IMR-90 (cell line): Measurements from ENCODE around the gene NUDCD3. TPM values are rescaled to one million over a fixed set of nuclear protein-coding genes. Genes with fewer than 3 reads are reported as not detected.
A peak's percentile ranks its signal among the peaks of the same experiment; 100 is the strongest.

Experiments used
- ATAC-seq: fragments of 200-7000 bp; cut with Tn5 transposase; 2 replicates; pipeline ENCODE4 v1.9.1; 2020; ENCODE audit warnings: low read depth, mild to moderate bottlenecking, moderate library complexity
- BruUV-seq: library from RNA; stranded (reverse); fragments of 400-500 nt; replicated peaks from 2 replicates; lab custom pipeline; 2021; lab: Mats Ljungman, UMichigan
- CTCF ChIA-PET: fragments of 300-600 bp; formaldehyde crosslinking; extraction: SDS; loops from one replicate; lab custom pipeline; 2021; ENCODE audit warnings: antibody characterized with exemption; lab: Yijun Ruan, JAX
- POLR2A ChIA-PET: fragments of 300-600 bp; sonication (Branson Sonifier 250); formaldehyde crosslinking; loops from one replicate; lab custom pipeline; 2022; ENCODE audit warnings: antibody characterized with exemption; ENCODE audit not compliant: unreplicated experiment; lab: Charles Lee
- DNase-seq: peaks from one replicate; pipeline ENCODE4 v3.0.0; 2013
- H2AFZ ChIP-seq: replicated peaks from 2 replicates; pipeline ENCODE3; 2013; ENCODE audit warnings: low read length, mild to moderate bottlenecking; ENCODE audit not compliant: poor library complexity
- H2AK5ac ChIP-seq: 2 replicates; pipeline ENCODE4 v1.6.1; 2013; ENCODE audit warnings: low read depth, low read length, inconsistent platforms
- H2AK9ac ChIP-seq: replicated peaks from 2 replicates; pipeline ENCODE3; 2013; ENCODE audit warnings: mild to moderate bottlenecking, low read depth, low read length, moderate library complexity; ENCODE audit not compliant: poor library complexity
- H2BK120ac ChIP-seq: 2 replicates; pipeline ENCODE4 v1.6.1; 2013; ENCODE audit warnings: low read depth, low read length, inconsistent platforms
- H2BK15ac ChIP-seq: 3 replicates; pipeline ENCODE4 v1.6.1; 2013; ENCODE audit warnings: low read depth, low read length, inconsistent platforms
- H2BK20ac ChIP-seq: 2 replicates; pipeline ENCODE4 v1.6.1; 2013; ENCODE audit warnings: low read depth, mild to moderate bottlenecking, inconsistent platforms, low read length, moderate library complexity
- H2BK5ac ChIP-seq: 2 replicates; pipeline ENCODE4 v1.6.1; 2013; ENCODE audit warnings: mild to moderate bottlenecking, low read depth, low read length, inconsistent platforms; ENCODE audit not compliant: poor library complexity, severe bottlenecking
- H3K14ac ChIP-seq: replicated peaks from 2 replicates; pipeline ENCODE4 v1.6.1; 2013; ENCODE audit warnings: low read depth, low read length, inconsistent platforms
- H3K18ac ChIP-seq: 2 replicates; pipeline ENCODE4 v1.6.1; 2013; ENCODE audit warnings: low read depth, low read length, control low read depth
- H3K23ac ChIP-seq: 2 replicates; pipeline ENCODE4 v1.6.1; 2013; ENCODE audit warnings: low read depth, low read length, inconsistent platforms
- H3K27ac ChIP-seq: 2 replicates; pipeline ENCODE4 v1.5.1; 2013; ENCODE audit warnings: mild to moderate bottlenecking, control low read depth, low read length; ENCODE audit not compliant: insufficient read depth
- H3K27me3 ChIP-seq: 2 replicates; pipeline ENCODE4 v1.6.1; 2013; ENCODE audit warnings: low read length; ENCODE audit not compliant: control insufficient read depth, insufficient read depth
- H3K36me3 ChIP-seq: 2 replicates; pipeline ENCODE4 v1.6.1; 2013; ENCODE audit warnings: low read length, mixed read lengths; ENCODE audit not compliant: control insufficient read depth, insufficient read depth
- H3K4ac ChIP-seq: 2 replicates; pipeline ENCODE4 v1.6.1; 2013; ENCODE audit warnings: low read depth, low read length, inconsistent platforms
- H3K4me1 ChIP-seq: 2 replicates; pipeline ENCODE4 v1.6.1; 2013; ENCODE audit warnings: low read length, mixed read lengths; ENCODE audit not compliant: control insufficient read depth, insufficient read depth
- H3K4me2 ChIP-seq: 2 replicates; pipeline ENCODE4 v1.6.1; 2013; ENCODE audit warnings: low read depth, mild to moderate bottlenecking, control low read depth, low read length, moderate library complexity
- H3K4me3 ChIP-seq: 2 replicates; pipeline ENCODE4 v1.5.1; 2013; ENCODE audit warnings: low read depth, mild to moderate bottlenecking, control low read depth, low read length, moderate library complexity; ENCODE audit not compliant: insufficient read depth
- H3K56ac ChIP-seq: 2 replicates; pipeline ENCODE4 v1.6.1; 2013; ENCODE audit warnings: low read length, inconsistent platforms; ENCODE audit not compliant: insufficient read depth; ENCODE audit errors: extremely low read depth
- H3K79me1 ChIP-seq, 2 experiments: 2 replicates each; pipeline ENCODE4 v1.6.1; 2013; ENCODE audit warnings: low read length in 2 of 2, inconsistent platforms in 1 of 2, low read depth in 1 of 2
- H3K9ac ChIP-seq: 2 replicates; pipeline ENCODE4 v1.6.1; 2013; ENCODE audit warnings: low read depth, low read length, control low read depth
- H3K9me1 ChIP-seq: 2 replicates; pipeline ENCODE4 v1.6.1; 2013; ENCODE audit warnings: low read length, inconsistent platforms; ENCODE audit not compliant: insufficient read depth
- H3K9me3 ChIP-seq: 2 replicates; pipeline ENCODE4 v1.6.1; 2013; ENCODE audit warnings: low read length; ENCODE audit not compliant: control insufficient read depth, insufficient read depth
- H4K20me1 ChIP-seq: 2 replicates; pipeline ENCODE4 v1.6.1; 2013; ENCODE audit warnings: low read length, inconsistent platforms; ENCODE audit not compliant: insufficient read depth
- H4K5ac ChIP-seq: 2 replicates; pipeline ENCODE4 v1.6.1; 2013; ENCODE audit warnings: mild to moderate bottlenecking, low read depth, low read length, control low read depth
- H4K8ac ChIP-seq, 2 experiments: 2 replicates each; pipeline ENCODE4 v1.6.1; 2013; ENCODE audit warnings: low read depth in 2 of 2, low read length in 2 of 2, control low read depth in 1 of 2, inconsistent platforms in 1 of 2
- H4K91ac ChIP-seq: 2 replicates; pipeline ENCODE4 v1.6.1; 2013; ENCODE audit warnings: low read depth, low read length, inconsistent platforms; ENCODE audit not compliant: insufficient read depth
- BHLHE40 ChIP-seq: fragments of 150-350 bp; IDR thresholded peaks from 2 replicates; pipeline ENCODE4 v1.6.1; 2016; ENCODE audit warnings: mild to moderate bottlenecking, low read depth, low read length
- CTCF ChIP-seq: conservative IDR thresholded peaks from 2 replicates; pipeline ENCODE4 v1.5.1; 2012; ENCODE audit warnings: mild to moderate bottlenecking, low read depth, low read length, improper control_type of control experiment
- ELK1 ChIP-seq: fragments of 150-350 bp; IDR thresholded peaks from 2 replicates; pipeline ENCODE4 v1.6.1; 2016; ENCODE audit warnings: low read depth, mild to moderate bottlenecking, low read length, moderate library complexity, borderline replicate concordance
- FOS ChIP-seq: fragments of 150-350 bp; IDR thresholded peaks from 2 replicates; pipeline ENCODE4 v1.6.1; 2016; ENCODE audit warnings: low read depth, low read length
- MXI1 ChIP-seq: IDR thresholded peaks from 2 replicates; pipeline ENCODE4 v1.6.1; 2012; ENCODE audit warnings: low read depth, mild to moderate bottlenecking, low read length, moderate library complexity, borderline replicate concordance
- NFE2L2 ChIP-seq: fragments of 150-350 bp; IDR thresholded peaks from 2 replicates; pipeline ENCODE4 v1.6.1; 2016; ENCODE audit warnings: low read depth, mild to moderate bottlenecking, low read length
- POLR2A ChIP-seq: IDR thresholded peaks from 2 replicates; pipeline ENCODE4 v1.6.1; 2012; ENCODE audit warnings: mild to moderate bottlenecking, low read depth, low read length
- RAD21 ChIP-seq: IDR thresholded peaks from 2 replicates; pipeline ENCODE4 v1.6.1; 2012; ENCODE audit warnings: low read length, improper control_type of control experiment
- RCOR1 ChIP-seq: IDR thresholded peaks from 2 replicates; pipeline ENCODE4 v1.6.1; 2012; ENCODE audit warnings: mild to moderate bottlenecking, low read length, improper control_type of control experiment; ENCODE audit not compliant: insufficient replicate concordance
- SMC3 ChIP-seq: fragments of 150-350 bp; IDR thresholded peaks from 2 replicates; pipeline ENCODE4 v1.6.1; 2016; ENCODE audit warnings: low read depth, mild to moderate bottlenecking, antibody characterized with exemption, low read length, moderate library complexity
- WGBS, 2 experiments: methylation state at CpG; one replicate each; pipeline versions ENCODE4 v1.1.5 to v1.1.7; 2013; ENCODE audit warnings: missing lambda C conversion rate in 2 of 2; ENCODE audit not compliant: insufficient read length in 1 of 2; ENCODE audit errors: extremely low coverage in 2 of 2; 5-methylcytosine and 5-hydroxymethylcytosine counted together
- dilution Hi-C: fragments of 300-500 bp; cut with HindIII; formaldehyde crosslinking; loops from one replicate; pipeline ENCODE4 v1.14.3; 2018; ENCODE audit warnings: low sequenced_read_pairs; ENCODE audit not compliant: unreplicated experiment
- in situ Hi-C: fragments of 300-500 bp; cut with MboI; formaldehyde crosslinking; loops from 3 replicates; pipeline ENCODE4 v1.14.3; 2019; ENCODE audit warnings: low sequenced_read_pairs, inconsistent platforms, mixed read lengths
- intact Hi-C: fragments of 100-400 bp; cut with micrococcal nuclease; formaldehyde crosslinking; loops from 2 replicates; pipeline ENCODE4 v1.10.0; 2022
- polyA plus RNA-seq, 3 experiments: library from polyadenylated mRNA; depleted of rRNA; stranded (reverse); fragments of >200 nt; gene quantifications; 2 replicates each; pipeline ENCODE4 v1.2.3, GENCODE V29; 2012; ENCODE audit warnings: low replicate concordance in 1 of 3
- total RNA-seq: library from RNA; depleted of rRNA; stranded (reverse); fragments of >200 nt; gene quantifications from 2 replicates; pipeline ENCODE4 v1.2.3, GENCODE V29; 2012

NUDCD3 gene
- total and polyA plus RNA-seq, 2 of the 4 experiments (the other 2 are of a cell fraction) = 49.5 to 76.0 TPM

GRCh38 chr7:44376429-44377133 is 113.9 kb downstream of the NUDCD3 start (continued):
- TF ChIP-seq ELK1 = no peak
- no peak for TF ChIP-seq MXI1
- no peak for TF ChIP-seq RAD21
- TF ChIP-seq RCOR1 = no peak

- POLR2A ChIA-PET = no interaction called here
- H3K18ac ChIP-seq = no peak overlapping the region
- no peaks in the 10 kb centered on the region for H3K36me3 ChIP-seq
- no peaks in the 10 kb centered on the region for H4K20me1 ChIP-seq
- H3K4me3 ChIP-seq = no peak overlapping the region
- DNase-seq = no peak
- peaks cover 0 to 17% of the 10 kb centered on the region in 2 experiments; a peak in 2 of 4 replicates for H3K79me1 ChIP-seq
- H3K4me1 ChIP-seq = peaks cover 26% of the 10 kb centered on the region
- in situ Hi-C loops (no loop called here), dilution Hi-C loops (no loop called here), intact Hi-C loops (no loop called here)
- no peaks in the 10 kb centered on the region for H3K27me3 ChIP-seq
- H3K23ac ChIP-seq = no peak overlapping the region
- H2BK5ac ChIP-seq = peak overlapping the region; percentile 11
- H3K9me1 ChIP-seq = peaks cover 42% of the 10 kb centered on the region
- H2AK5ac ChIP-seq = peak overlapping the region; percentile 43; the same call in 1 of the 2 replicates
- no peak overlapping the region for H3K27ac ChIP-seq
- WGBS, 2 experiments = no CpG with 5 or more reads among the region's 12 CpGs
- H2BK15ac ChIP-seq = 0 out of 3 replicates have a peak overlapping the region, but pooled peaks have one; percentile 99
- no peak overlapping the region for H3K9ac ChIP-seq
- H4K5ac ChIP-seq = no peak overlapping the region
- no peak overlapping the region for H3K14ac ChIP-seq
- no peak overlapping the region for H2BK20ac ChIP-seq
- no peak for ATAC-seq
- H2AK9ac ChIP-seq = no peak overlapping the region
- no peaks in the 10 kb centered on the region for H3K9me3 ChIP-seq
- TF ChIP-seq BHLHE40 (no peak), NFE2L2 (no peak), SMC3 (no peak), CTCF (no peak), POLR2A (no peak), FOS (no peak), RAD21 (no peak), ELK1 (no peak)
- no TSS peak for BruUV-seq
- no peak overlapping the region for H4K8ac ChIP-seq
- no peak overlapping the region for H3K4me2 ChIP-seq
- no peak overlapping the region for H2BK120ac ChIP-seq
- H3K56ac ChIP-seq = no peak overlapping the region
- H4K91ac ChIP-seq = no peak overlapping the region
- CTCF ChIA-PET = no interaction called here
- H3K4ac ChIP-seq = no peak overlapping the region
- no peak overlapping the region for H2AFZ ChIP-seq
These were observed 114.5 kb downstream of the NUDCD3 start for GRCh38 chr7:44375926-44376342.
